Chondrocyte (in vitro differentiated cells): Measurements from ENCODE around the gene CABYR. TPM values are rescaled to one million over a fixed set of nuclear protein-coding genes. Genes with fewer than 3 reads are reported as not detected.

ENCODE experiments used
- DNase-seq: peaks from one replicate; pipeline ENCODE4 v3.0.0; 2021; ENCODE audit warnings: mixed read lengths, low spot score
- H3K27ac Mint-ChIP-seq: one replicate; pipeline ENCODE4 v1.8.0; 2021; ENCODE audit warnings: mild to moderate bottlenecking, moderate library complexity, mixed read lengths; ENCODE audit not compliant: unreplicated experiment
- H3K27me3 Mint-ChIP-seq: 2 replicates; pipeline ENCODE4 v1.8.0; 2021; ENCODE audit warnings: low read depth, mixed read lengths
- H3K36me3 Mint-ChIP-seq: 2 replicates; pipeline ENCODE4 v1.8.0; 2021; ENCODE audit warnings: low read depth, mixed read lengths
- H3K4me1 Mint-ChIP-seq: 2 replicates; pipeline ENCODE4 v1.8.0; 2021; ENCODE audit warnings: low read depth, mild to moderate bottlenecking, mixed read lengths
- H3K4me3 Mint-ChIP-seq: one replicate; pipeline ENCODE4 v1.8.0; 2021; ENCODE audit warnings: mild to moderate bottlenecking, moderate library complexity, mixed read lengths; ENCODE audit not compliant: unreplicated experiment
- H3K9me3 Mint-ChIP-seq: 2 replicates; pipeline ENCODE4 v1.8.0; 2021; ENCODE audit warnings: low read depth, mixed read lengths
- CTCF ChIP-seq: fragments of 200-600 bp; sonication (generic); IDR thresholded peaks from 2 replicates; pipeline ENCODE4 v1.5.0; 2021; ENCODE audit warnings: antibody characterized with exemption, mild to moderate bottlenecking, moderate library complexity
- total RNA-seq: library from RNA; stranded (reverse); gene quantifications from 3 replicates; pipeline ENCODE4 v1.2.1, GENCODE V29; 2021

Gene CABYR
- total RNA-seq, 1 donor from 2014 or later: 9.8 TPM

- no peaks in the 10 kb centered on the region for H3K9me3 Mint-ChIP-seq
- no peak for DNase-seq
- peaks cover 3% of the 10 kb centered on the region for H3K36me3 Mint-ChIP-seq
- H3K27me3 Mint-ChIP-seq: no peaks in the 10 kb centered on the region
- no peak for TF ChIP-seq CTCF
- H3K4me3 Mint-ChIP-seq: no peak overlapping the region
- no peak overlapping the region for H3K27ac Mint-ChIP-seq
- H3K4me1 Mint-ChIP-seq: peaks cover 20% of the 10 kb centered on the region
These were observed 57.9 kb downstream of the CABYR start for GRCh38 chr18:24196764-24197163.

GRCh38 chr18:24197412-24197811 lies 58.5 kb downstream of the CABYR start:
- no peak for TF ChIP-seq CTCF
- no peak for DNase-seq
- H3K4me3 Mint-ChIP-seq: no peak overlapping the region
- H3K27me3 Mint-ChIP-seq: no peaks in the 10 kb centered on the region
- peaks cover 20% of the 10 kb centered on the region for H3K4me1 Mint-ChIP-seq
- H3K36me3 Mint-ChIP-seq: peaks cover 3% of the 10 kb centered on the region
- H3K27ac Mint-ChIP-seq: no peak overlapping the region
- H3K9me3 Mint-ChIP-seq: no peaks in the 10 kb centered on the region

- no peak for TF ChIP-seq CTCF
- H3K4me1 Mint-ChIP-seq: peaks cover 16% of the 10 kb centered on the region
These were observed 59.6 kb downstream of the CABYR start for GRCh38 chr18:24198461-24198860.

GRCh38 chr18:24199372-24199962 lies 60.6 kb downstream of the CABYR start:
- Mint-ChIP-seq H3K27ac (no peak overlapping the region), H3K36me3 (peaks cover 3% of the 10 kb centered on the region), H3K9me3 (no peaks in the 10 kb centered on the region), H3K27me3 (no peaks in the 10 kb centered on the region), H3K4me1 (peaks cover 13% of the 10 kb centered on the region), H3K4me3 (no peak overlapping the region)
- DNase-seq: no peak
- no peak for TF ChIP-seq CTCF

More at GRCh38 chr18:24198461-24198860, 59.6 kb downstream of the CABYR start:
- no peaks in the 10 kb centered on the region for H3K9me3 Mint-ChIP-seq
- no peaks in the 10 kb centered on the region for H3K27me3 Mint-ChIP-seq
- no peak for DNase-seq
- H3K36me3 Mint-ChIP-seq: peaks cover 3% of the 10 kb centered on the region
- H3K27ac Mint-ChIP-seq: no peak overlapping the region
- no peak overlapping the region for H3K4me3 Mint-ChIP-seq

GRCh38 chr18:24200494-24201290 lies 61.8 kb downstream of the CABYR start:
- peaks cover 20% of the 10 kb centered on the region for H3K4me1 Mint-ChIP-seq
- H3K9me3 Mint-ChIP-seq: no peaks in the 10 kb centered on the region
- no peak for TF ChIP-seq CTCF
- no peak overlapping the region for H3K4me3 Mint-ChIP-seq
- H3K27me3 Mint-ChIP-seq: no peaks in the 10 kb centered on the region
- H3K27ac Mint-ChIP-seq: no peak overlapping the region
- no peak for DNase-seq
- no peaks in the 10 kb centered on the region for H3K36me3 Mint-ChIP-seq
